Glutamatergic neuron (in vitro differentiated cells): ENCODE data around the gene NIPA2. TPM values are rescaled to one million over a fixed set of nuclear protein-coding genes. Genes with fewer than 3 reads are reported as not detected.

Experiments used
- DNase-seq: peaks from one replicate; pipeline ENCODE4 v3.0.0; 2022
- H3K27ac Mint-ChIP-seq: one replicate; pipeline ENCODE4 v1.8.0; 2020; ENCODE audit warnings: mild to moderate bottlenecking, mixed read lengths, inconsistent platforms; ENCODE audit not compliant: unreplicated experiment
- H3K27me3 Mint-ChIP-seq: one replicate; pipeline ENCODE4 v1.8.0; 2020; ENCODE audit warnings: mild to moderate bottlenecking, moderate library complexity, mixed read lengths, inconsistent platforms; ENCODE audit not compliant: unreplicated experiment
- H3K36me3 Mint-ChIP-seq: one replicate; pipeline ENCODE4 v1.8.0; 2020; ENCODE audit warnings: mild to moderate bottlenecking, mixed read lengths, inconsistent platforms; ENCODE audit not compliant: unreplicated experiment
- H3K4me1 Mint-ChIP-seq: one replicate; pipeline ENCODE4 v1.8.0; 2020; ENCODE audit warnings: mild to moderate bottlenecking, low read depth, mixed read lengths, inconsistent platforms; ENCODE audit not compliant: unreplicated experiment
- H3K4me3 Mint-ChIP-seq: one replicate; pipeline ENCODE4 v1.8.0; 2020; ENCODE audit warnings: mild to moderate bottlenecking, mixed read lengths, inconsistent platforms; ENCODE audit not compliant: unreplicated experiment
- H3K9me3 Mint-ChIP-seq: one replicate; pipeline ENCODE4 v1.8.0; 2020; ENCODE audit warnings: mild to moderate bottlenecking, moderate library complexity, mixed read lengths, inconsistent platforms; ENCODE audit not compliant: unreplicated experiment
- long read RNA-seq: library from polyadenylated mRNA; unstranded; transcript quantifications from one replicate; pipeline ENCODE4 v2.0.0, GENCODE V29; 2020; ENCODE audit not compliant: unreplicated experiment
- total RNA-seq: library from RNA; stranded (reverse); fragmentation: NEBNext Ultra II Directional; extraction: Animal tissue kit (Norgen Biotek cat#: 25700); gene quantifications from one replicate; pipeline ENCODE4 v1.2.1, GENCODE V29; 2021; ENCODE audit not compliant: unreplicated experiment
- TF ChIP-seq, protein P1 (sequence below): fragments of 200-600 bp; sonication (generic); IDR thresholded peaks from one replicate; pipeline ENCODE4 v1.5.0; 2021; ENCODE audit not compliant: partially characterized antibody, unreplicated experiment

NIPA2 gene
- 121 TPM for total RNA-seq
- long read RNA-seq, transcript NIPA2-201 (8 exons, 3,233 nt) = minor isoform, 21 of 144 reads
- long read RNA-seq, transcript NIPA2-204 (7 exons, 3,130 nt) = minor isoform, 22 of 144 reads
- long read RNA-seq, transcript NIPA2-203 (6 exons, 2,280 nt) = major isoform, 54 of 144 reads
- long read RNA-seq, partial matches to known transcripts = 2 of 144 reads
- long read RNA-seq, other reads (novel, unspliced or antisense) = 43 of 144 reads

DNA sequence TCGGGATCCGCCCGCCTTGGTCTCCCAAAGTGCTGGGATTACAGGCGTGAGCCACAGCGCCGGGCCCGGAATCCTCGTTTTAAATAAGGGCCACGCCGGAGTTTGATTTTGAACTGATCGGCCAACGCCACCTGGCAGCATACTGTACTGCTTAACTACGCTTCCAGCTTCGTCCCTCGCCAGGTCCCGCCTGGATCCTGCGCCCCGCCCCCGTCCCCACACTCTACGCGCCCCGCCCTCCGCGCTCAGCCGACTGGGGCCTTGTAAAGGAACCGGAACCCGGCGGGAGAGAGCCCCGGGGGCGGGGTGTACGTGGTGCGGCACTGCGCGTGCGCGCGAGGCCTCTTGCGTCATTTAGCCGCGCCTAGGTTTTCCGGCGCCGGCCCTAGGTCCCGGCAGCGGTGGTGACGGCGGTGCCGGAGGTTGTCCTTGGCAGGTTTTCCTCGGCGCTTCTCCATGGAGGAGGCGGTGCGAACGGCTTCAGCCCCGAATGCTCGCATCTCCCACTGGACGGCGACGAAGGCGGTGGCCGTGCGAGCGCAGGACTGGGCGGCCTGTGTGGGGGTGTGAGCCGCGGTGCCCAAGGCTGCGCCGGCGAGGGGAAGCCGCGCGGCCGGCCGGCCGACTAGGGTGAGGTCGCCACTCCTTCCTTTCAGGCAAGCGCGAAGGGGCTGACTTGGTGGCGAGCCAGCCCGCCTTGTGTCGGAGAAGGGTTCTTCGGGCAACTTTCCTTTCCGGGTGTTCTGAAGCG, at the start of gene NIPA2:
Gene NIPA2 (plus strand): TSS at position 375 of the 751 bp plus-strand sequence. CDS start 13,066 bp downstream, outside the sequence.
- peaks cover 4% of the 10 kb centered on the region for H3K27me3 Mint-ChIP-seq
- DNase-seq = peak; percentile 98
- H3K9me3 Mint-ChIP-seq = peaks cover 13% of the 10 kb centered on the region
- H3K4me1 Mint-ChIP-seq = peaks cover 13% of the 10 kb centered on the region
- H3K4me3 Mint-ChIP-seq = peak within 1 kb of the TSS; percentile 89
- no peaks in the 10 kb centered on the region for H3K36me3 Mint-ChIP-seq
- H3K27ac Mint-ChIP-seq = peak within 1 kb of the TSS; percentile 87
- TF ChIP-seq, protein P1, sequence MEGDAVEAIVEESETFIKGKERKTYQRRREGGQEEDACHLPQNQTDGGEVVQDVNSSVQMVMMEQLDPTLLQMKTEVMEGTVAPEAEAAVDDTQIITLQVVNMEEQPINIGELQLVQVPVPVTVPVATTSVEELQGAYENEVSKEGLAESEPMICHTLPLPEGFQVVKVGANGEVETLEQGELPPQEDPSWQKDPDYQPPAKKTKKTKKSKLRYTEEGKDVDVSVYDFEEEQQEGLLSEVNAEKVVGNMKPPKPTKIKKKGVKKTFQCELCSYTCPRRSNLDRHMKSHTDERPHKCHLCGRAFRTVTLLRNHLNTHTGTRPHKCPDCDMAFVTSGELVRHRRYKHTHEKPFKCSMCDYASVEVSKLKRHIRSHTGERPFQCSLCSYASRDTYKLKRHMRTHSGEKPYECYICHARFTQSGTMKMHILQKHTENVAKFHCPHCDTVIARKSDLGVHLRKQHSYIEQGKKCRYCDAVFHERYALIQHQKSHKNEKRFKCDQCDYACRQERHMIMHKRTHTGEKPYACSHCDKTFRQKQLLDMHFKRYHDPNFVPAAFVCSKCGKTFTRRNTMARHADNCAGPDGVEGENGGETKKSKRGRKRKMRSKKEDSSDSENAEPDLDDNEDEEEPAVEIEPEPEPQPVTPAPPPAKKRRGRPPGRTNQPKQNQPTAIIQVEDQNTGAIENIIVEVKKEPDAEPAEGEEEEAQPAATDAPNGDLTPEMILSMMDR = no peak

DNA sequence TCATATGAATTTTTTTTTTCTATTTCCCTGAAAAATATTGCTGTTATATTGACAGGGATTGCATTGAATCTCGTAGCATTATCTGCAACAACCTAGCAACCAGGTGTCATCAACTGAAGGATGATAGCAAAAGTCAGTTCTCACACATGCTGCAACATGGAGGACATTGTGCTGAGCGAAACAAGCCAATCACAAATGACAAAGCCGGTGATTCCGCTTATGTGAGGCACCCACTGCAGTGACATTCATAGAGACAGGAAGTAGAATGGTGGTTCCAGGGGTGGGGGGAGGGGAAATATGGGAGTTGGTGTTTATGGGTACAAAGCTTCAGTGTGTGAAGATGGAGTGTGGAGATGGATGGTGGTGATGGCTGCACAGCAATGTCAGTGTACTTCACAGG, 44.4 kb upstream of the NIPA2 start:
- Mint-ChIP-seq H3K36me3 (peaks cover 13% of the 10 kb centered on the region), H3K27ac (no peak overlapping the region), H3K9me3 (no peaks in the 10 kb centered on the region), H3K4me1 (no peaks in the 10 kb centered on the region), H3K27me3 (peaks cover 2% of the 10 kb centered on the region), H3K4me3 (no peak overlapping the region)
- TF ChIP-seq, protein P1 = no peak
- no peak for DNase-seq

DNA sequence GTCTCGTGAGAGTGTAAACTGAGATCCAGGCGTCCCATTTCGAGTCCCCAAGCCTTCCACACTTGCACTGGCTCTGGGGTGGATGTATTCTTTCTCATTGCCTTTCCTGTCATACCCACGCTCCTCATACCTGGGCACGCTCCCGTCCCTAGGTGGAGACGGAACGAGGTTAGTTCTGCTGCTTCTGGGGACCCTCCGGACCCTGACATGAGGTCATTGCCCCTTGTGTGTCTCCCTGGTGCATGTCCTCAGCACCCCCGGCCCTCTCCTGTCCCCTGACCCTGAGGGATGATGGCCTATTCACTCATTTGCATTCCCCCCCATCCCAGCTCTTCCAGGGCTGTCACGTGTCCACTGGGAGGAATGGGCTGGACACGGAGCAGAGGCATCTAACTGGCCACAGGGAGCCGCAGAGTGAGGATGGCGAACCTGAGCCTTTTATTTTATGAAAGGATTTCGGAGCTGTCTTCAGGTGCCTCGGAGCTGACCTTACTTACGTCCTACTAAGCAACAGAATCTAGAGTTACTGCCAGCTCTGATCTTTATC, 43.8 kb upstream of the NIPA2 start:
- H3K27me3 Mint-ChIP-seq = peaks cover 2% of the 10 kb centered on the region
- no peak overlapping the region for H3K4me3 Mint-ChIP-seq
- H3K27ac Mint-ChIP-seq = no peak overlapping the region
- H3K4me1 Mint-ChIP-seq = no peaks in the 10 kb centered on the region
- H3K9me3 Mint-ChIP-seq = no peaks in the 10 kb centered on the region
- H3K36me3 Mint-ChIP-seq = peaks cover 9% of the 10 kb centered on the region
- no peak for DNase-seq
- TF ChIP-seq, protein P1 = no peak

DNA sequence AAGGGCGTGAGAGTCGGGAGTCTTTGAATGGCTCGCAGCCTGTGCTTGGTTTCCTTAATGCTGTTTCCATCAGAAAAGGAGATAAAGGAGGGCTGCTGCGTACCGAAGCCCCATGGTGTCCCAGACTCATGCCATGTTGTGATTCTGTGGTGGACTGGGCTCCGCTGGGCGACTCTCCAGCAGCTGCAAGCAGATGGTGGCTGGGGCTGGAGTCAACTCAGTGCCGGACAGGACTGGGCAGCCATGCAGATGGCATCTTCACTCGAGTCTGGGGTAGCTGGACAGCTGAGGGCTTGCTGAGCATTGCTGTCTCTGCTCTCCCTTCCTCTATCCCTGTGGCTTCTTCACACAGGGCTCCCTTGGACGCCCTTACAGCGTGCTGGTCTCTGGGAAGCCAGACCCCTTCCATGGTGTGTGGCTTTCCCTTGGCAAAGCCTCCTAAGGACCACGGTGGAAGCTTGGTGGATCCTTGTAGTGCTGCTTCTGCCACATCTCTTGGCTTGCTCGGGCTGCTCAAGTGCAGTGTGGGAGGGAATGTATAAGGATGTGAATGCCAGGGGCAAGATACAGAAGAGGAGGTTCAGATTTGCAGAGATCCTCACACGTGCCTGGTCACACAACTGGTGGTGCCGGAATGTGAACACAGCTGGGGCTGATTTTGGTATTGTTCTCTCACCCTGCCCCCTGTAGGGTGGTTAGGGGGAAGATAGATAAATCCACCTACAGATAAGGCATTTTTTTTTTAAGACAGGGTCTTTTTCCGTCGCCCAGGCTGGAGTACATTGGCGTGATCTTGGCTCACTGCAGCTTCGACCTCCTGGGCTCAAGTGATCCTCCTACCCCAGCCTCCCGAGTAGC, 43.0 kb upstream of the NIPA2 start:
- H3K27me3 Mint-ChIP-seq = peaks cover 4% of the 10 kb centered on the region
- DNase-seq = no peak
- peaks cover 2% of the 10 kb centered on the region for H3K4me1 Mint-ChIP-seq
- H3K4me3 Mint-ChIP-seq = no peak overlapping the region
- TF ChIP-seq, protein P1 = no peak
- no peak overlapping the region for H3K27ac Mint-ChIP-seq
- H3K9me3 Mint-ChIP-seq = peaks cover 1% of the 10 kb centered on the region
- peaks cover 9% of the 10 kb centered on the region for H3K36me3 Mint-ChIP-seq
